Hematopoietic multipotent progenitor cell treated with erythropoietin and hydrocortisone succinate and interleukin-3 and kit ligand, for 8 days (in vitro differentiated cells): Measurements from ENCODE around the gene USP53.
A peak's percentile ranks its signal among the peaks of the same experiment; 100 is the strongest.
"Not testable (repeated sequence)": the region's sequence is repeated elsewhere in the genome, so short reads cannot be mapped to it uniquely, and the experiment has no call there.

Experiments
- DNase-seq: peaks from one replicate; pipeline ENCODE4 v3.0.0-alpha.2; 2015

The USP53 gene

DNA sequence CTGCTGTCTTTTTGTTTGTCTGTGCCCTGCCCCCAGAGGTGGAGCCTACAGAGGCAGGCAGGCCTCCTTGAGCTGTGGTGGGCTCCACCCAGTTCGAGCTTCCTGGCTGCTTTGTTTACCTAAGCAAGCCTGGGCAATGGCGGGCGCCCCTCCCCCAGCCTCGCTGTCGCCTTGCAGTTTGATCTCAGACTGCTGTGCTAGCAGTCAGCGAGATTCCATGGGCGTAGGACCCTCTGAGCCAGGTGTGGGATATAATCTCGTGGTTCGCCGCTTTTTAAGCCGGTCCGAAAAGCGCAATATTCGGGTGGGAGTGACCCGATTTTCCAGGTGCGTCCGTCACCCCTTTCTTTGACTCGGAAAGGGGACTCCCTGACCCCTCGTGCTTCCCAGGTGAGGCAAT, 67.0 kb downstream of the USP53 start:
- DNase-seq, result not testable (repeated sequence)

- not testable (repeated sequence) for DNase-seq
Observed at GRCh38 chr4:119279945-119280344, 67.4 kb downstream of the USP53 start.

DNA sequence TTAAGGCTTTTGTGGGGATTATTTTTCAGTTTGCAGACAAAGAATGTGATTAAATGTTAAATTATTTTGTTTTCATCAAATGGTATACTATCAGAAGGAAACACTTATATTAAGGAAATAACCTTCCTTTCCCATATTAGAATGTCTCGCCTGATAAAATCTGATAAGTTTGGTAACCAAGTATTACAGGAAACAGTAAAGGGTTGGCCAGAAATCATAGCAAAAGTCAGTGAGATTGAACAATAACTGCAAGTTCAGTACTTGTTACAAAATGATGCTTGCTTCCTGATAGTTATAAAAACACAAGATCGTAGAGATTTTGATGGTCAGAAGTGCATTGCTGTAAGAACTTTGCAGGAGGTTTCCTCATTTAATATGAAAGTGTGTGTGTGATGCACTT, 68.9 kb downstream of the USP53 start:
- no peak for DNase-seq

GRCh38 chr4:119284876-119285780, 72.6 kb downstream of the USP53 start:
- no peak for DNase-seq

DNA sequence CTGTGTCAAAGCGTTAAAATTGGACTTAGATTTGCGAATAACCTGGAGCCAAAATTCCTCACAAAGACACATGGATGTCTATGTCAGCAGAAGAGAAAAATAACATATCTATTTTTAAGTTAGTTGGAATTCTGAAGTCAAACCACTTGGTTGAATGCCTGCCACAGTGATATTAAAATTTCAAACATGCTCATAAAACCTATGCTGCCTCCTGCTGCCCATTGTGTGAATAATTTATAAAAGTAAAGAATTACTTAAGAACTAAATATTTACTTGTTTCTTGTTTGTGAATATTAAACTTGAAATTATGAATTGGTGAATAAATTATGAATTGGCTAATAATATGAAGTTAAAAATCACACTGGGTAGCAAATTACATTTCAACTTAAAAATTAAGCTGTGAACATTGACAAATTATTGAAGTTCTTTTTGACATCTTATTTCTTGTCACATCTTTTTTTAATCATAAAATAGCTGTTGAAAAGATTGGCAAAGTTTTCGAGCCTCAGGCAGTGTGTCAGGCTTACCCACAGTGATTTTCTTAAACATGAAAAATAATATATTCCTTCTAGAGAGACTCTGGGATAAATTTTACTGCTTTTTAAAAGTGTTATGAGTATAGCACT, 74.0 kb downstream of the USP53 start:
- peak; percentile 71 for DNase-seq

DNA sequence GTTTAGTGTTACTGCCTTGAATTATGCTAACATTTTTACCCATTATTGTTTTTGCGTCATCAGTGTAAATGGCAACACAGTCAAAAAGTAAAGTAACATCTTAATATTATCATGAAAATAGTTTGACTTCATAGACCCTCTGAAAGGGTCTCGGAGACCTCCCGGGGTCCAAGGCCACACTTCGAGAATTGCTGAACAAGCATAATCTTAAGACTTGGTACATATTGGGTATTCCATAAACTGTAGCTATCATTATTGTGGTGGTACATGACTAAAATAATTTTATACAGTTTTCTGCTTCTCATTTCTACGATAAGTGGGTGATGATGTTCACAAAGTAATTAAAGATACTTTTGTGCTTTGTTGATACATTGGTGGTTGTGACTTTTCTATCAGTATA, 76.8 kb downstream of the USP53 start:
- DNase-seq, result no peak

GRCh38 chr4:119290598-119290997, 78.1 kb downstream of the USP53 start:
- DNase-seq, result no peak

GRCh38 chr4:119296356-119296755, 83.8 kb downstream of the USP53 start:
- no peak for DNase-seq

DNA sequence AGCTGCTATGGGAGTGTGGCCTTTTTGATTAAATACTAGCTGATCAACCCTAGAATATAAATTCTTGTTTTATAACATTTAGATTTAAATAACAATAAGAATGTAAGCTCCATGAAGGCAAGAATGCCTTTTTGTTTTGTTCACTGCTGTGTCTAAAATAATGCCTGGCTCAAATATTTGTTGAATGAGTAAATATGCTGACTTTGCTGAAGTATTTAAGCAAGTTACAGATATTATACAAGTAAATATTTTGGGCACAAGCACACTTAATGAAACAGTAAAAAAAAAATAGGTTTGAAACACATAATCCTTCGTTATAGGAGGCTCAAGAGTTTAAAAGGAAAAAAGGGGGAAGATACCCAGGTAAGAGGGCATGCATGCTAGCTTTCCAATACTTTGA, 85.3 kb downstream of the USP53 start:
- DNase-seq, result no peak

DNA sequence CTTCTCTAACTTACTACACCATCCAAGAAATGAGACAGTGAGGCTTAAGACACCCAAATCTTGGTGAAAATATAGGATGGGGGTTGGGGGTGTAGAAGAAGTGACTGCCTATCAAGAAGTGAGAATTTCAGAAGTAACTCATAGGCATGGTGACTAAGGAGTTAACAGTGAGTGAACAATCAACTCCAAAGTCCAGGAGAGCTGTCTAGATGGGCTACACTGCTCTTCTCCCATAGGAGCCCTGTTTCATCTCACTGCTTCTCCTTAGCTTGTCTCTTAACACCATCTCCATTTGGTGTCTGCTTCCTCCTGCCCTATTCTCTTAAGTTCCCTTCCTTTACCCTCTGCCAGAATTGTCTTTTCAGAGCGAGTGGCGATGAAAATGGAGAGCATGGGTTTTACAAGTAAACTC, 86.8 kb downstream of the USP53 start:
- peak; percentile 22 for DNase-seq

DNA sequence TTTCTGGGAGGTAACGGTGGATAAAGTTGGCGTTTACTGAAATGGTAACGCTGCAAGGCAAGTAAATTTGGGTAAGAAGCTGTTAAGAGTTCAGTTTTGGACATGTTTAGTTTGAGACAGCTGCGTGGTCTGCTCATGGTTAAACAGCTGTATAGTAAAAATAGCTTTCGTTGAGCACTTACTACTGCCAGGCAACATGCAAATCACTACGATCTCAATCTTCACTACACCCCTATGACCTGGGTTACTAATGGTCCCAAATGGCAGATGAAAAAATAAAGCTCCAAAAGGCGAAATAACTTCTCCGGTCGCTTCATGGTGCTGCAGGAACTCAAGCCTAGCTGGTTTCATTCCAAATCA, 87.2 kb downstream of the USP53 start:
- no peak for DNase-seq

- peak; percentile 94 for DNase-seq
Observed at GRCh38 chr4:119300101-119300978, 87.8 kb downstream of the USP53 start.

- no peak for DNase-seq
Observed at GRCh38 chr4:119302073-119302832, 89.7 kb downstream of the USP53 start.

- no peak for DNase-seq
Observed at GRCh38 chr4:119303587-119304305, 91.2 kb downstream of the USP53 start.

DNA sequence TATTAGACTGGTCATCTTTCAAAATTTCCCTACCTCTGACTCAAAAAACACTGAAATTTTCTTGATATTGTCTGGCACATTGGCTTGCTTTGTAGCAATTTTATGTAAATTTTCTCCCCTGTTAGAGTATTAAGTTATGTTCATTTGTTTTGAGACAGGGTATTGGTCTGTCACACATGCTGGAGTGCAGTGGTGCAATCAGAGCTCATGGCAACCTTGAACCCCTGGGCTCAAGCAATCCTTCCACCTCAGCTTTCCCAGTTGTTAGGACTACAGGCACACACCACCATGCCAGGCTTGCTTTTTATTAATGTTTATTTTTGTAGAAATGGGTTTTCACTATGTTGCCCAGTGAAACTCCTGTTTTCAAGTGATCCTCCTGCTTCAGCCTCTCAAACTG, 91.9 kb downstream of the USP53 start:
- no peak for DNase-seq

DNA sequence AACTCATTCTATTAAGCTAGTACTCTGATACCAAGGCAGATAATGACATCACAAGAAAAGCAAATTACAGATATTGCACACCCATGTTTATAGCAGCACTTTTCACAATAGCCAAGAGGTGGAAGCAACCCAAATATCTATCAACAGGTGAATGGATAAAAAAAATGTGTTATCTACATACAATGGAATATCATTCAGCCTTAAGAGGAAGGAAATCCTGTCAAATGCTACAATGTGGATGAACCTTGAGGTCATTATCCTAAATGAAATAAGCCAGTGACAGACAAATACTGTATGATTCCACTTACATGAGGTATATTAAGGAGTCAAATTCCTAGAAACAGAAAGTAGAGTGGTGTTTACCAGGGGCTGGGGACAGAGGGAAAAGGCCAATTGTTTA, 95.1 kb downstream of the USP53 start:
- no peak for DNase-seq

DNA sequence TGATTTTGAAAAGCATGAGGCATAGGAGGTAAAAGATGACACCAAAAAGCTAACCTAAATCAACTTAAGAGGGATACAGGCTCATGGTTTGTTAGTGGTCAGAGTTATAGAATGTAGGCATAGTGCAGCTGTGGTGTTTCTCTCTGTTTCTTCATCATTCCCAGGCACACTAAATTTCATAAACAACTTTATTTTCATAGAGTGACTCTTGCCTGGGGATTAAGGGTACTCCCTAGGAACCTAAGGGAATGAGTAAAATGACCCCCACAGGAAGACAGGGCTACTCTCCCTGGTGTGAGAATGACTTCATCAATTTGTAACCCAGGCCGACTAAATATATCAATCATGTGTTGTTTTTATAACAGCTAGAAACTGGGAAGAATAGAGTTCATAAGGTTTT, 98.3 kb downstream of the USP53 start:
- no peak for DNase-seq

DNA sequence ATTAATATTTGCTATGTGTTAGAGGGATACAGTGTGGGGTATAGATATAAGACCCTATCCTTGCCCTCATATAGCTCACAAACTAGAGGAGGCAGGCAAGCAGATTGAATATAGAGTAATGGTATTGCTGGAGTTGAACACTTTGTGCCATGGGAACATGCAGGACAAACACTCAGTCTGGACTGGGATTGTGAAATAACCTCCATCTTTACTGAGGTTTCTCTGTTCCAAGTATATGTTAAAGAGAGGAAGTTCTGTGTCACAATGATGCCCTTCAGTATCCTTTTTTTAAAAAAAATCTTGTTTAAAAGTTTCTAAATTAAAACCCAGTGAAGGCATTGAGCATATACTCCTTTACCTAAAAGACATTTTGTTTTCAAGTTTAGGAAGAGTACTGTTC, 100.7 kb downstream of the USP53 start:
- no peak for DNase-seq

- peak; percentile 49 for DNase-seq
Observed at GRCh38 chr4:119314356-119314755, 101.8 kb downstream of the USP53 start.

- DNase-seq, result no peak
Observed at GRCh38 chr4:119315036-119315435, 102.5 kb downstream of the USP53 start.

DNA sequence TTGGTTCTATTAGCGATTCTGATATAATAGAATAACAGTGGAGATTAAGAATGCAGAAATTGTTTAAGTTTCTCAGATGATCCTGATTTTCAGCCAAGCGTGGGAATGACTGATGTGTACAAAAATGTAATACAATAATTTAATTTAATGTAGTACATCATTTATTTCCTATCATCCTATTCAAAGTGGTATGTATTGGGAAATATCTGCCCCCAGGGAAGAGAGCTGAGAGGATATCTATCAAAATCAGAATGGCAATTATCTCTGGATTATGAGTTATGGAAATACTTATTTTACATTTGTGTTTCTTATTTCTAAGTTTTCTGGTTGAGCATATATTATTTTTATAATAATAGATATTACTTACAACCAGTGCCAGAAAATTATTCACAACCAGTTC, 105.5 kb downstream of the USP53 start:
- DNase-seq, result no peak
